Ishikawa (cell line): Measurements from ENCODE around the gene CFAP46.
A peak's percentile ranks its signal among the peaks of the same experiment; 100 is the strongest.

Source experiments
- CEBPB ChIP-seq: IDR thresholded peaks from 2 replicates; pipeline ENCODE4 v1.6.1; 2012
- CREB1 ChIP-seq: IDR thresholded peaks from 2 replicates; pipeline ENCODE4 v1.6.1; 2012; ENCODE audit warnings: low read depth
- EGR1 ChIP-seq: IDR thresholded peaks from 2 replicates; pipeline ENCODE4 v1.6.1; 2012
- EP300 ChIP-seq: IDR thresholded peaks from 2 replicates; pipeline ENCODE4 v1.6.1; 2012; ENCODE audit warnings: borderline replicate concordance
- FOXM1 ChIP-seq: IDR thresholded peaks from 2 replicates; pipeline ENCODE4 v1.6.1; 2012; ENCODE audit warnings: low read depth, borderline replicate concordance
- NFIC ChIP-seq: IDR thresholded peaks from 2 replicates; pipeline ENCODE4 v1.6.1; 2012
- RAD21 ChIP-seq: IDR thresholded peaks from 2 replicates; pipeline ENCODE4 v1.6.1; 2012; ENCODE audit warnings: low read depth
- TAF1 ChIP-seq: IDR thresholded peaks from 2 replicates; pipeline ENCODE4 v1.6.1; 2012; ENCODE audit warnings: low read depth, mild to moderate bottlenecking
- TCF12 ChIP-seq: IDR thresholded peaks from 2 replicates; pipeline ENCODE4 v1.6.1; 2012; ENCODE audit warnings: low read depth
- TEAD4 ChIP-seq: IDR thresholded peaks from 2 replicates; pipeline ENCODE4 v1.6.1; 2012
- YY1 ChIP-seq: IDR thresholded peaks from 2 replicates; pipeline ENCODE4 v1.6.1; 2012; ENCODE audit warnings: low read depth
- ZBTB7A ChIP-seq: IDR thresholded peaks from 2 replicates; pipeline ENCODE4 v1.6.1; 2012; ENCODE audit warnings: low read depth
- TF ChIP-seq, protein P1 (sequence below): IDR thresholded peaks from 2 replicates; pipeline ENCODE4 v1.6.1; 2012
- TF ChIP-seq, protein P2 (sequence below): IDR thresholded peaks from 2 replicates; pipeline ENCODE4 v1.6.1; 2012; ENCODE audit warnings: low read depth, mild to moderate bottlenecking
- TF ChIP-seq, protein P3 (sequence below): IDR thresholded peaks from 2 replicates; pipeline ENCODE4 v1.6.1; 2012

CFAP46 gene

DNA sequence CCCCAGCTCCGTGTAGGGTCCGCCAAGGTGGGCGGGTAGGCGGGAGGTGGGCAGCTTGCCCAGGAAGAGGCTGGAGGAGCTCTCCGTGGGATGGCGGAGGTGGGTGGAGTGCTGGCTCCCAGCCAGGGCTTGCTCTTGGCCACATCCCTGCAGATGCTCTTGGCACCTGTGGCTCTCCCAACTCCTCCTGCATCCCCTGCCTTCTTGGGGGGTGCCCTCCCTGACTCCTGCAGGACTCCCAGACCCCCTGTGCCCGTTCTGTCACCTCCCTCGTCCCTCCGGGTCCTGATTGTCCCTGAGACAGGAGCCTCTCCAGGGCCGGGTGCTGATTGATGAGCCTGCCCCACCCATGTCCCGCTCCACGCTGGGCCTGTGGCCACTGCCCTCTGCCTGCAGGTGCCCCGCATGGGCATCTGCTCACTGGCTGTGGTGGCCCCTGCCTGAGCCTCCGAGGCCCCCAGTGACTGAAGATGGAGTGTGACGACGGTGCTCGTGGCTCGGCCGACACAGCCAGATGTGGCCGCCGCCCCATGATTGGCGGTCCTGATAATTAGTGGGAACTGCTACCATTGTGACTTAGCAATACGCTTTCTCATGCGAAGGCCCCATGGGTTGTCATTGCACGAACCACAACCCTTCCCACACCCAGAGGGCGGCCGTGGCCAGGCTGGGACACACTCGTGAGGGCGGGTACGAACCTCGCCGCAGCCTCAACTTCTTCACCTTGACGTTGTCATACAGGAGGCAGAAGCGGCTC, 23.6 kb downstream of the CFAP46 start:
- TF ChIP-seq EGR1 = peak; percentile 84
- no peak for TF ChIP-seq RAD21
- peak; percentile 92 for TF ChIP-seq NFIC
- TF ChIP-seq TCF12 = peak; percentile 45; the same call in 1 of the 2 replicates
- TF ChIP-seq ZBTB7A = peak; percentile 69; the same call in 1 of the 2 replicates
- TF ChIP-seq, protein P1, sequence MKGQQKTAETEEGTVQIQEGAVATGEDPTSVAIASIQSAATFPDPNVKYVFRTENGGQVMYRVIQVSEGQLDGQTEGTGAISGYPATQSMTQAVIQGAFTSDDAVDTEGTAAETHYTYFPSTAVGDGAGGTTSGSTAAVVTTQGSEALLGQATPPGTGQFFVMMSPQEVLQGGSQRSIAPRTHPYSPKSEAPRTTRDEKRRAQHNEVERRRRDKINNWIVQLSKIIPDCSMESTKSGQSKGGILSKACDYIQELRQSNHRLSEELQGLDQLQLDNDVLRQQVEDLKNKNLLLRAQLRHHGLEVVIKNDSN = no peak

- TF ChIP-seq ZBTB7A = no peak
- TF ChIP-seq, protein P2, sequence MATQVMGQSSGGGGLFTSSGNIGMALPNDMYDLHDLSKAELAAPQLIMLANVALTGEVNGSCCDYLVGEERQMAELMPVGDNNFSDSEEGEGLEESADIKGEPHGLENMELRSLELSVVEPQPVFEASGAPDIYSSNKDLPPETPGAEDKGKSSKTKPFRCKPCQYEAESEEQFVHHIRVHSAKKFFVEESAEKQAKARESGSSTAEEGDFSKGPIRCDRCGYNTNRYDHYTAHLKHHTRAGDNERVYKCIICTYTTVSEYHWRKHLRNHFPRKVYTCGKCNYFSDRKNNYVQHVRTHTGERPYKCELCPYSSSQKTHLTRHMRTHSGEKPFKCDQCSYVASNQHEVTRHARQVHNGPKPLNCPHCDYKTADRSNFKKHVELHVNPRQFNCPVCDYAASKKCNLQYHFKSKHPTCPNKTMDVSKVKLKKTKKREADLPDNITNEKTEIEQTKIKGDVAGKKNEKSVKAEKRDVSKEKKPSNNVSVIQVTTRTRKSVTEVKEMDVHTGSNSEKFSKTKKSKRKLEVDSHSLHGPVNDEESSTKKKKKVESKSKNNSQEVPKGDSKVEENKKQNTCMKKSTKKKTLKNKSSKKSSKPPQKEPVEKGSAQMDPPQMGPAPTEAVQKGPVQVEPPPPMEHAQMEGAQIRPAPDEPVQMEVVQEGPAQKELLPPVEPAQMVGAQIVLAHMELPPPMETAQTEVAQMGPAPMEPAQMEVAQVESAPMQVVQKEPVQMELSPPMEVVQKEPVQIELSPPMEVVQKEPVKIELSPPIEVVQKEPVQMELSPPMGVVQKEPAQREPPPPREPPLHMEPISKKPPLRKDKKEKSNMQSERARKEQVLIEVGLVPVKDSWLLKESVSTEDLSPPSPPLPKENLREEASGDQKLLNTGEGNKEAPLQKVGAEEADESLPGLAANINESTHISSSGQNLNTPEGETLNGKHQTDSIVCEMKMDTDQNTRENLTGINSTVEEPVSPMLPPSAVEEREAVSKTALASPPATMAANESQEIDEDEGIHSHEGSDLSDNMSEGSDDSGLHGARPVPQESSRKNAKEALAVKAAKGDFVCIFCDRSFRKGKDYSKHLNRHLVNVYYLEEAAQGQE = no peak
- no peak for TF ChIP-seq EGR1
- no peak for TF ChIP-seq TEAD4
- TF ChIP-seq CREB1 = no peak
- TF ChIP-seq TCF12 = no peak
- TF ChIP-seq TAF1 = no peak
- TF ChIP-seq, protein P3, sequence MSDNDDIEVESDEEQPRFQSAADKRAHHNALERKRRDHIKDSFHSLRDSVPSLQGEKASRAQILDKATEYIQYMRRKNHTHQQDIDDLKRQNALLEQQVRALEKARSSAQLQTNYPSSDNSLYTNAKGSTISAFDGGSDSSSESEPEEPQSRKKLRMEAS = no peak
- no peak for TF ChIP-seq RAD21
- TF ChIP-seq, protein P1 = no peak
- no peak for TF ChIP-seq FOXM1
- no peak for TF ChIP-seq EP300
- TF ChIP-seq CEBPB = no peak
- no peak for TF ChIP-seq NFIC
Measured at GRCh38 chr10:132918264-132918616, 24.1 kb downstream of the CFAP46 start.

DNA sequence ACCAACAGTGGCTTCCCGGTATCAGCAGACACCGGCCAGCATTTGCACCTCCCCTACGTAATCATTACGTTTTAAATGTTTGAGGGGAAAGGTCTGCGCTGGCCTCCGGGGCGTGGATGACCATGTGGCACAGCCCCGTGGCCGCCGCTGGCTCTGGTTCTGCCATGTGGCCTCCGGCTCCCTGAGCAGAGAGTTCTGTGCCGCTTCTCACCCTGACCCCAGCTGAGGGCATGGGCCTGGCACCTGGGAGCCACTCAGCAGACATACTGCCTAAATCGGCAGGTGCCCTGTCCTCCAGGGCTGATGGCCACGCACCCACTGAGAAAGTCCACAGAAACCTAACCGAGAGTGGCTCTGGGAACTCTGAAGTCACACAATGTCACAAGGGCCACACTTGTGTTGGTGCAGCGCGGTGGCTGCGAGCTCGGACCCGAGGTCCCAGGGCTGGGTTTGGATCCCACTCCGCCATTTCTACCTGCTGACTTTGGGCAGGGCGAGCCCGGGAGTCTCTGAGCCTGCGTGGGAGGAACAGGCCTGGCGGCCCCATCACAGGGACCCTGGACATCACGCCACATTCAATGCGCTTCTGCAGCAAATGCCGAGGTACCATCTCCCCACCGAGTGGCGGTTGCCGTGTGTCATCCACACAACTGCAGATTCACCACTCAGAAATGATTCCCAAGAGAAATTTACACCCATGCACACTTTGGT, 25.3 kb downstream of the CFAP46 start:
- TF ChIP-seq YY1 = no peak
- no peak for TF ChIP-seq FOXM1
- TF ChIP-seq RAD21 = no peak
- TF ChIP-seq EP300 = no peak
- TF ChIP-seq, protein P2 = no peak
- TF ChIP-seq EGR1 = no peak

DNA sequence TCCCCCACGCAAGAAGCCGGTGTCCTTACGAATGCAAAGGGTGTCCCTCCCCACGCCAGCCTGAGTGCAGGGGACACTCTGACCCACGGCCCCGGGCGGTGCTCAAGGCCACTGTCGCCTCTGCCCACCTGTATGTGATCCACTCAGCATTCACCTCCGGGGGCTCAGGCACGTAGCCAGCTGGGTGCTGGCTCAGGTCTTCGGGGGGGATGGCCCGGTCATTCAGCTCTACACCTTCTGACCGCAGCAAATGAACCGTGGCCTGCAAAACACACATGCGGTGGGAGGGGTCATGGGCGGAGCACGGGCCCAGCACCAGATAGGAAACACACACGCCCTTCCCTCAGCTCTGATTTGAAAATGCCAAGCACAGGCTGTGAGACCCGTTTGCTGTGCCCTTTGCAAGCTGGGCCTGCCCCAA, 25.9 kb downstream of the CFAP46 start:
- TF ChIP-seq, protein P3 = no peak
- TF ChIP-seq, protein P2 = no peak
- no peak for TF ChIP-seq CEBPB
- TF ChIP-seq FOXM1 = no peak
- peak; percentile 30; the same call in 1 of the 2 replicates for TF ChIP-seq EP300
- peak; percentile 85 for TF ChIP-seq NFIC
- no peak for TF ChIP-seq ZBTB7A
- no peak for TF ChIP-seq RAD21
- TF ChIP-seq YY1 = no peak
- no peak for TF ChIP-seq TAF1
- TF ChIP-seq TEAD4 = 0 out of 2 replicates have a peak, but pooled peaks have one; percentile 30
- TF ChIP-seq TCF12 = peak; percentile 55
- TF ChIP-seq CREB1 = no peak
- no peak for TF ChIP-seq EGR1
- TF ChIP-seq, protein P1 = no peak
